ENCODE data around the gene PPP2R1B. TPM values are rescaled to one million over a fixed set of nuclear protein-coding genes. Genes with fewer than 3 reads are reported as not detected.
"Not testable (repeated sequence)": the region's sequence is repeated elsewhere in the genome, so short reads cannot be mapped to it uniquely, and the experiment has no call there.

Gene PPP2R1B
- polyA plus RNA-seq, 2 of the 4 experiments (the other 2 are of a cell fraction), result 18.6 to 24.7 TPM

- FAIRE-seq; DNase-seq (ENCODE audit: low read depth in 1 of 2, low spot score in 1 of 2); H3K4me1 ChIP-seq; H3K4me3 ChIP-seq; POLR2A ChIA-PET; H3K9me3 ChIP-seq; H3K27ac ChIP-seq; H3K4me2 ChIP-seq; ATAC-seq: not testable (repeated sequence)
- WGBS (ENCODE audit: missing lambda C conversion rate), result 89% methylated on average over 5 of the region's 5 CpGs
- CTCF ChIA-PET, result interaction anchor here (0.8 to 1.8 kb wide), 2 partner anchors 167 to 1493 kb away, joined by 4 to 7 read pairs; no protein-coding TSS in a partner anchor
These were observed 5.0 kb upstream of the PPP2R1B start for GRCh38 chr11:111771205-111771604.

DNA sequence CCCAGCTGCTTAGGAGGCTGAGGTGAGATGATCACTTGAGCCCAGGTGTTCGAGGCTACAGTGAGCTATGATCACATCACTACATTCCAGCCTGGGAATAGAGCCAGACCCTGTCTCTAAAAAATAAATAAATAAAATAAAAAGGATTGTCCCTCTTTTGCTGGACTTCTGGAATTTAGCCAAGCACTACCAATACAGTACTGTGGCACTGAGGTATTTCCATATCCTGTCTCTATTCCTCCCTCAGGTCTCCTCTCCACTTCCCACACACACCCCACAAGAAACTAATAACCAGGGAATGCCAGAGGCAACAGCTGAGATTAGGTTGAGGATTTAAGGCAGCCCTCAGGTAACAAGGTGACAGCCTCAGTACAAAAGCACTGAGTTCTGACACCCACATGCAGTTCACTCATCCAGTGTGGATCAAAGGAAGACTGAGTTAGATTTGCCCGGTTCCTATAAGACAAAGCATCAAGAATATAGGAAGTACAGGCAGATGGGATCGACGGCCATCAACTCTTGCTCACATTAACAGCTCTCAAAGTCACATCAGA is 4.5 kb upstream of the PPP2R1B start:
- Histone ChIP-seq H3K4me3 (no peak overlapping the region), H3K27ac (no peak overlapping the region), H3K4me1 (peaks cover 5% of the 10 kb centered on the region; the same call in 1 of the 3 replicates), H3K9me3 (no peaks in the 10 kb centered on the region), H3K4me2 (no peak overlapping the region)
- TF ChIP-seq NPAS2 (CRISPR knock-in tag; IDR thresholded peaks at IDR 0.05; ENCODE audit: borderline replicate concordance) (no peak), CBX2 (IDR thresholded peaks at IDR 0.05; ENCODE audit: borderline replicate concordance, low read depth) (no peak), MAZ (IDR thresholded peaks at IDR 0.05; ENCODE audit: borderline replicate concordance, low read depth, low read length) (no peak), MYC (IDR thresholded peaks at IDR 0.05; ENCODE audit: borderline replicate concordance, low read length) (no peak), ZSCAN20 (CRISPR knock-in tag; IDR thresholded peaks at IDR 0.05) (no peak), FOSL2 (IDR thresholded peaks at IDR 0.05) (no peak), FOSL2 (CRISPR knock-in tag; IDR thresholded peaks at IDR 0.05) (no peak), RARB (CRISPR knock-in tag; IDR thresholded peaks at IDR 0.05) (no peak), TP53 (CRISPR knock-in tag; IDR thresholded peaks at IDR 0.05) (no peak)
- TF ChIP-seq, protein P1, sequence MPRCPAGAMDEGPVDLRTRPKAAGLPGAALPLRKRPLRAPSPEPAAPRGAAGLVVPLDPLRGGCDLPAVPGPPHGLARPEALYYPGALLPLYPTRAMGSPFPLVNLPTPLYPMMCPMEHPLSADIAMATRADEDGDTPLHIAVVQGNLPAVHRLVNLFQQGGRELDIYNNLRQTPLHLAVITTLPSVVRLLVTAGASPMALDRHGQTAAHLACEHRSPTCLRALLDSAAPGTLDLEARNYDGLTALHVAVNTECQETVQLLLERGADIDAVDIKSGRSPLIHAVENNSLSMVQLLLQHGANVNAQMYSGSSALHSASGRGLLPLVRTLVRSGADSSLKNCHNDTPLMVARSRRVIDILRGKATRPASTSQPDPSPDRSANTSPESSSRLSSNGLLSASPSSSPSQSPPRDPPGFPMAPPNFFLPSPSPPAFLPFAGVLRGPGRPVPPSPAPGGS (IDR thresholded peaks at IDR 0.05), result no peak
- WGBS (ENCODE audit: missing lambda C conversion rate), result 76% methylated on average over 4 of the region's 4 CpGs
- ATAC-seq (no peak), FAIRE-seq (no peak), DNase-seq (ENCODE audit: low read depth in 1 of 2, low spot score in 1 of 2) (no peak)
- POLR2A ChIA-PET, result no interaction called here
- CTCF ChIA-PET, result interaction anchor here (0.8 to 1.8 kb wide), 3 partner anchors 71 to 1493 kb away, joined by 4 to 7 read pairs (median 4); no protein-coding TSS in a partner anchor

DNA sequence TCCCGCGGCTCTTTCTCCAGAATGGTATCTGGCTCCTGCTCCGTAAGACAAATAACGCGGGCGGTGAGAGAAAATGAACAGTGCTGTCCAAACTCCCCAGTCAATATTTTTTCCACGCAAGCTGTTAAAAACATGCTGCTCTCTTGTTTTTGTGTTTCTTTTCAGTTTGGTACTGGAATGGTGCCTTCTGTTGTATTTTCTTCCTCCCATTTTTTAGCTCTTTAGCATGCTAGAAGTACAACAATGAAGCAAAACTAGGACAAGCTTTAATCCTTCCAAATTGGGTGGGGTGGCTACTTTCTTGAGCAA is 599 bp upstream of the PPP2R1B start:
- ATAC-seq, result peak; percentile 3 to 66; a peak in 4 of 6 replicates

DNA sequence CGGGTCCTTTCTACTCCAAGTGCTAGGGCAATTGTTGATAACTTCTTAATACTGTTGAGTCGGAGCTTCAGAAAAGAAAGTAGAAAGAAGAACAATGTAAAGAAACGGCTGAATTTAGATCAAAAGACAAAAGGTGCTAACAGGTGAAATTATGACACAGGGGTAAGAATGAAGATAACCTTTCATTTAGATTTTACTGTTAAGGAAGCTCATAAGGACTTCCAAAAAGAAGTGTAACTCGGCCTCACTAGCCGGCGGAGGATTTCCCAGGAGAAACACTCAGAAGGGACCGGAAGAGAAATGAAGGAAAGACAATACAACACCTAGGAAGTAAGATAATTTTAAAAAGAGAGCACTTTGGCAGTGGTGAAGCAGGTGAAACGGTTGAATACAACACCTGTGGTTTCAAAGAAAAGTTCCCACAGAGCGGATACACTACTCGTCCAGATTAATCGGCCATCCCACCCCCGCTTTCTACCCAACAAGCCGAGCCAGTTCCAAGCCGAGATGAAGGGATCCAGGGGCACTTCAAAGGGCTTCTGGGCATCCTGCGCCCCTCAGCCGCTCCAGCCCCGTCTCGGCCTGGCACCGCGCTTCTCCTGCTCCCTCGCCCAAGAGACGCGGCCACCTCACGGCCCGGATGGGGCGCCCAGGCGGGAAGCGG is 737 bp downstream of the PPP2R1B start:
- no peak for FAIRE-seq
- no peak for DNase-seq (ENCODE audit: low read depth in 1 of 2, low spot score in 1 of 2)
- Histone ChIP-seq H3K4me3 (peak overlapping the region; percentile 97), H3K27ac (peak overlapping the region; percentile 79 to 94), H3K9me3 (no peaks in the 10 kb centered on the region), H3K4me2 (peak overlapping the region; percentile 99), H3K4me1 (peaks cover 13% of the 10 kb centered on the region; the same call in 1 of the 3 replicates)
- ChIA-PET POLR2A (interaction anchor here (0.6 to 1.4 kb wide), 5 partner anchors 12 to 164 kb away, joined by 3 to 4 read pairs (median 4); no protein-coding TSS in a partner anchor), CTCF (interaction anchor here (1.6 to 5.9 kb wide), 2 partner anchors 12 to 163 kb away, joined by 5 to 49 read pairs; no protein-coding TSS in a partner anchor)
- WGBS (ENCODE audit: missing lambda C conversion rate), result 5% methylated on average over 21 of the region's 28 CpGs
- peak; percentile 67 to 70 for ATAC-seq
- no peak for TF ChIP-seq NFE2L2 (conservative IDR thresholded peaks at IDR 0.05; ENCODE audit: low read length)
- TF ChIP-seq JUN (IDR thresholded peaks at IDR 0.05), result no peak
- no peak for TF ChIP-seq E2F6 (IDR thresholded peaks at IDR 0.05; ENCODE audit: borderline replicate concordance, low read depth)
- no peak for TF ChIP-seq BHLHE40 (IDR thresholded peaks at IDR 0.05; ENCODE audit: low read depth, low read length)
- TF ChIP-seq KDM5A (IDR thresholded peaks at IDR 0.05), result no peak
- no peak for TF ChIP-seq ZC3H11A (IDR thresholded peaks at IDR 0.05)
- TF ChIP-seq, protein P2, sequence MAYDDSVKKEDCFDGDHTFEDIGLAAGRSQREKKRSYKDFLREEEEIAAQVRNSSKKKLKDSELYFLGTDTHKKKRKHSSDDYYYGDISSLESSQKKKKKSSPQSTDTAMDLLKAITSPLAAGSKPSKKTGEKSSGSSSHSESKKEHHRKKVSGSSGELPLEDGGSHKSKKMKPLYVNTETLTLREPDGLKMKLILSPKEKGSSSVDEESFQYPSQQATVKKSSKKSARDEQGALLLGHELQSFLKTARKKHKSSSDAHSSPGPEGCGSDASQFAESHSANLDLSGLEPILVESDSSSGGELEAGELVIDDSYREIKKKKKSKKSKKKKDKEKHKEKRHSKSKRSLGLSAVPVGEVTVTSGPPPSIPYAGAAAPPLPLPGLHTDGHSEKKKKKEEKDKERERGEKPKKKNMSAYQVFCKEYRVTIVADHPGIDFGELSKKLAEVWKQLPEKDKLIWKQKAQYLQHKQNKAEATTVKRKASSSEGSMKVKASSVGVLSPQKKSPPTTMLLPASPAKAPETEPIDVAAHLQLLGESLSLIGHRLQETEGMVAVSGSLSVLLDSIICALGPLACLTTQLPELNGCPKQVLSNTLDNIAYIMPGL (CRISPR knock-in tag; IDR thresholded peaks at IDR 0.05; ENCODE audit: borderline replicate concordance), result no peak
- TF ChIP-seq CHD4 (IDR thresholded peaks at IDR 0.05; ENCODE audit: borderline replicate concordance), result no peak

More for the DNA sequence above, 599 bp upstream of the PPP2R1B start:
- ChIA-PET POLR2A (interaction anchor here (1.0 to 1.4 kb wide), 4 partner anchors 11 to 165 kb away, joined by 3 to 4 read pairs (median 4); no protein-coding TSS in a partner anchor), CTCF (interaction anchor here (0.7 to 5.9 kb wide), 7 partner anchors 11 to 180 kb away, joined by 3 to 49 read pairs (median 5); no protein-coding TSS in a partner anchor)
- peaks cover 13% of the 10 kb centered on the region; the same call in 1 of the 3 replicates for H3K4me1 ChIP-seq
- WGBS (ENCODE audit: missing lambda C conversion rate), result 7% methylated on average over 7 of the region's 7 CpGs
- TF ChIP-seq NPAS2 (CRISPR knock-in tag; IDR thresholded peaks at IDR 0.05; ENCODE audit: borderline replicate concordance) (no peak), RARB (CRISPR knock-in tag; IDR thresholded peaks at IDR 0.05) (no peak)
- peak overlapping the region; percentile 97 for H3K4me3 ChIP-seq
- no peaks in the 10 kb centered on the region for H3K9me3 ChIP-seq
- DNase-seq (ENCODE audit: low read depth in 1 of 2, low spot score in 1 of 2), result no peak
- peak overlapping the region; percentile 80 for H3K4me2 ChIP-seq
- no peak for FAIRE-seq
- peak overlapping the region; percentile 79 to 94 for H3K27ac ChIP-seq

Data from A549 (cell line).